ENCODE measurements around the gene HTATIP2.
A peak's percentile ranks its signal among the peaks of the same experiment; 100 is the strongest.
"Not testable (repeated sequence)": the region's sequence is repeated elsewhere in the genome, so short reads cannot be mapped to it uniquely, and the experiment has no call there.

HTATIP2 gene

GRCh38 chr11:20363500-20364340 lies at the start of gene HTATIP2:
HTATIP2 (plus strand) TSS chr11:20363714; CDS start chr11:20364238, 524 bp downstream.
- DNase-seq, result peak; percentile 38

GRCh38 chr11:20315800-20316199 lies 47.7 kb upstream of the HTATIP2 start:
- no peak for DNase-seq

DNA sequence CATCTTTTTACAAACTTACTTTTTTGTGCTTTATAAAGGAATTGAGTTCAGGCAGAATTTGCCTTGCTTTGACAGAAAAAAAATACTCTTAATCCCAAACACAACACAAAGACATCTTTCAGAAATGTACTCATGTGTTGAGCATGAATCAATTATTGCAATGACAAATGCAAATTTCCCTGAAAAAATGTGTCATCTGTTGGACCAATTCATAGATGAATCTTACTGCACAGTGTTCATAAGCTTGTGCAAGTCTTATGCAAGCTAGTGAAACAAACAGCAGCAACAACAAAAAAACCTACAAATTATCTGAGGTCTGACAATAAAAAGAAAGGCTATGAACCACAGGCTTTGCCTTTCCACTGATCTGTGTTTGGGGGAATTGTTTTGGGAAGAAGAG lies 42.3 kb upstream of the HTATIP2 start:
- no peak for DNase-seq

- DNase-seq, result no peak
Observed at GRCh38 chr11:20327377-20327935, 36.1 kb upstream of the HTATIP2 start.

GRCh38 chr11:20336056-20336455 lies 27.5 kb upstream of the HTATIP2 start:
- no peak for DNase-seq

DNA sequence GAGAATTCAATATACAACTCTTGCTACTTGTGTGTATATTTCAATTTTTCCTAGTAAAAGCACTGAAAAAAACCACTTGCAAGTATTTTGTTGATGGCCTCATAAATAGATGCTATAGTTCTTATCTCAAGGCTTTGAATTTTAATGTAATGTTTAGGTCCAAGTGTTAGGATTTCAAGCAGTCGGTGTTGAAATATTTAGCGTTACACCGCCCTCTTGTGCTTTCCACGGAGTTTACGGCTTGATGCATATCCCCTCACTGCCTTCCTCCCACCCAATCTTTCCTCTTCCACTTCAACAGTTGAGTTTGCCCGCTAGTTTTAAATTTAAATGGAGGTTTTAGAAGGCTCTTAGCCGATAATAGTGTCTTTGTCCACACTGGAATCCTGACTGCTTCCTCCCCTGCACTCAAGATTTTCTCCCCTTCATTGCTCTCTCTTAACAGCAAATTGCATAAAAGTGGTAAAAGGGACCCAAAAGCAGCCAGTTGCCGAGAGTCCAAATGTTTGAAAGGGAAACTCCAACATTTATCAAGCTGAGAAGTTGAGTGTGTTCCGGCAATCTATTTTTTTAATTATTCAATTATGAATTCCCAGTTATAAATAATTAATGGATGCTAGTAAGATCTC lies 25.9 kb upstream of the HTATIP2 start:
- DNase-seq, result peak; percentile 65

- no peak for DNase-seq
Observed at GRCh38 chr11:20342347-20343141, 21.0 kb upstream of the HTATIP2 start.

- DNase-seq, result no peak
Observed at GRCh38 chr11:20351136-20351535, 12.4 kb upstream of the HTATIP2 start.

- DNase-seq, result no peak
Observed at GRCh38 chr11:20351751-20352262, 11.7 kb upstream of the HTATIP2 start.

DNA sequence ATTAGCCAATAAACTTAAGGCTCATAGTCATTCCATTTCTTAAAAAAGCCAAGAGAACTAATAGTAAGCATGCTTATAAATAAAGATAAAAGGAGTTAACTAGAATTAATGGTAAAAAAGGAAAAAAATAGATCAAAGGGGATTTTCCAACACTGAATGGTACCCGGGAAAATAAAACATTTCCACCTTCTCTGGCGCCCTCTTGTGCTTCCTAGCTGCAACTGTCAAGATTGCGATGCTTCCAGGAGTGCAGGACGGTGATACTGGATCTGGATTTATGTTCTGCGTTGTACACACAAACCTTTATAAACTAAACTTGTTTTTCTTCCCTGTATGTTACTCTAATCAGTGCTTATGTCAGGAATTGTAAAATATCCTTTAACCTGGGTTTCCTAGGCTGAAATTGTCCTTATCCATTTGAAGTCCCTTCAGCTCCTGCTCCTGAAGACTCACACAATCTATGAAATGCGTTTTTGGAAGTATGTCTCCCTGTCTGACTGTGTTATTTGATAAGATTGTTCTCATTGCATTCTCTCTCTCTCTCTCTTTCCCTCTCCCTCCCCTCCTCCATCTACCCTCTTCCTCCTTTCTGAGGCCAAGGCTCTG lies 9.6 kb upstream of the HTATIP2 start:
- DNase-seq, result peak; percentile 40

DNA sequence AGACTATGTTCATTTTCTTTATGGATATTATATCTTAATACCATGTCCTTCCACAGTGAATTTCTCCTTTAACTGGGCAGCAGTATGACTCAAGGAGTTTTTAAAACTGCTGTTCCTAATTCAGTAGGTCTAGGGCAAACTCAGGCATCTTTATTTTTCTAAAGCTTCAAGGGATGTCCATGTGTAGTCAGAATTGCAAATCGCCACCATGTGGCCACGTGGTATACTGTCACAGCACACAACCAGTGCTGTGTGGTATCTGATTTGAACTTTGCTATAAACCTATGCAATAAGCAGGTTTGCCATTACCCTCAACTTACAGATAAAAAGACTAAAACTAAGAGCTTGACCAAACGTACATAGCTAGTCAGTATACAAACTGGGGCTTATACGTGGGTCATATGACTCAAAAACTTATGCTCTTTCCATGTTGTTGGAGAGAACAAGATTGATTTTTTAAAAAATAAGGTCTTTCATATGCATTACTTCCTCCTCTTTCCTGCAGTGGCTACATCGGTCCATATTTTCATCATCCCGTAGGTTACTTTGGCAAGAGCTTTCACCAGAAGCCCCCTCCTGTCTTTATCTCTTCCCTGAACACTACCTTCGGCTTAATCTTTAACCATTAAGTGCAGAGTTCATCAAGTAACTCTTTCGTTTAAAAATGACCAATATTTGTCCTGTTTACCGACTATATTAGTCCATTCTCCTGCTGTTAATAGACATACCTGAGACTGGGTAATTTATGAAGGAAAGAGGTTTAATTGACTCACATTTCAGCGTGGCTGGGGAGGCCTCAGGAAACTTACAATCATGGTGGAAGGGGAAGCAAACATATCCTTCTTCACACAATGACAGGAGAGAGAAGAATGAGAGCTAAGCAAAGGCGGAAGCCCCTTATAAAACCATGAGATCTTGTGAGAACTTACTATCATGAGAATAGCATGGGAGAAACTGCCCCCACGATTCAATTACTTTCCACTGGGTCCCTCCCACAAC lies 8.0 kb upstream of the HTATIP2 start:
- DNase-seq, result peak; percentile 50

DNA sequence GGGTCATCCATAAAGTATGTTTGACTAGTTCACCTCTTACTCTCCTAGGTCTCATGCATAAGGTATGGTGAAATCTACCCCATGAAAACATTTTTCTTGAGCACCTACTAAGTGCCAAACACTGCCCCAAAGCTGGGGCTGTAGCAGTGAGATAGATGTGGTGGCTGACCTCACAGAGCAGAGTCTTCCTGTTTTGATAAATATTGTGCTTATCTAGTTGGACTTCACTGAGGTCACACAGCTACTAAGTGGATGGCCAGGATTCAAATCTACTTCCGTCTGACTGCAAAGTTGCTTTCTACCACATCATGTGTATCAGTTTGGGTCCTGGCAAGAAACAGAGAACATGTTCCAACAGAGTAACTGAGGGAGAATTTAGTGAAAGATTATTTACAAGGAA lies 6.4 kb upstream of the HTATIP2 start:
- no peak for DNase-seq

GRCh38 chr11:20360650-20361049 lies 2.9 kb upstream of the HTATIP2 start:
- no peak for DNase-seq

DNA sequence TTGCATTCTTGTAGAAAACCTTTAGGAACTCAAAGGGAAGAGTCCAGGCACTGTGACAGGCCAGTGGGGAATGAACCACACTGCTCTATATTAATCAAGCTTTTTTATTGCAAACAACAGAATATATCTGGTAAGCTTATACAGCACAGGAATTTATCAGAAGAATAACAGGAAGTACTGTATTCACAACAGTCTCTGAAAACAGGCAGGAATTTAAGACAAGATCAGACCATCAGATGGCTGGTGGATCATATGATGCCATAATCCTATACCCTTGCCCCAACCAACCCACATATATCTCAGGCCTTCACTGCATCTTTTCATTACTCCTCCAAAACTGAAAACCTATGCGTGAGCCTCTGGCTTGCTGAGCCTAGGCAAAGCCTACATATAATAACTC lies 1.0 kb upstream of the HTATIP2 start:
- DNase-seq, result no peak

DNA sequence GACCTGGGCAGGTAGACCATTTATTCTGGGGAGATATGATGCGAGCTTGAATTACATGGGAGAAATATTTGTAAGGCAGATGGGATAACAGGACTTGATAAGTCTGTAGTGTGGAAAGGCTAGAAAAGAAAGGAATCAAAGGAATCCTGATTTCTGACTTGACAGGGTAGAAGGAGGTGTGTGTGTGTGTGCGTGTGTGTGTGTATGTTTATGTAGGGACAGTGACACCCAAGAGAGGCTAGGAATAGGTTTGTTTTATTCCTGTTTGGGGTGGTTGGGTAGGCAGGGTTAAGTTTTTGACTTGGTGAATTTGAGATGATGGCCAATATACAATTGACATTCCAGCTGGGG lies 390 bp upstream of the HTATIP2 start:
- DNase-seq, result no peak

DNA sequence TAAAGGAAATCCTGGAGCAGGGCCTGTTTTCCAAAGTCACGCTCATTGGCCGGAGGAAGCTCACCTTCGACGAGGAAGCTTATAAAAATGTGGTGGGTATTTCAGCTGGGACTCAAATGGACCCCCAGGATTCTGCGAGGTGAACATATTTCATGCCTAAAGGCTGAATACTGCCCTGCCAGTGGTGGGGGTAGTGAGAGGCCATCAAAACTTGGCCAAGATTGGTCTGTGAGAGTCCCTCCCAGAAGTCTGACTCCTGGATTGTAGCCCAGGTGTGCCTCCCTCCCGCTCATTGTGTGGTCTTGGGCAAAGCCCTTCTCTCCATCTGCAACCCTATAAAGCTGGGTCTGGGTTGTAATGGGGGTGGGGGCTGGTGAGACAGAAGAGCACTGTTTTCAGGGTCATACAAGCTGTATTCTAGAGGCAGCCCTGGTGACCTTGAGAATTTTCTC lies 853 bp downstream of the HTATIP2 start:
- no peak for DNase-seq

DNA sequence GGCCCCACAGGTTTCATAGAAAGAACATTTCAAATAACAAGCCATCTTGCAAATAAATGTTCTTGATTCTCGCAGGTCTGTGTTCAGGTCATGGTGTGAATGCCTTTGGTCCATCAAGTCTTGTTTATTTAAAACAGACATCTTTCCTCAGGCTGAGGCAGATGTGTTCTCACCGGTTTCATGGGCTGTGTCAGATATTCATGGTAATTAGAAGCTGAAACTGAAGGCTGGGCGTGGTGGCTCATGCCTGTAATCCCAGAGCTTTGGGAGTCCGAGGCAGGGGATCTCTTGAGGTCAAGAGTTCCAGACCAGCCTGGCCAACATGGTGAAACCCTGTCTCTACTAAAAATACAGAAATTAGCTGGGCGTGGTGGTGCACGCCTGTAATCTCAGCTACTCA lies 2.0 kb downstream of the HTATIP2 start:
- DNase-seq, result not testable (repeated sequence)

GRCh38 chr11:20367313-20367948 lies 3.9 kb downstream of the HTATIP2 start:
- DNase-seq, result no peak

- DNase-seq, result no peak
Observed at GRCh38 chr11:20368438-20368837, 4.9 kb downstream of the HTATIP2 start.

GRCh38 chr11:20369826-20370225 lies 6.3 kb downstream of the HTATIP2 start:
- no peak for DNase-seq
